ENCODE results near the gene PRR22. TPM values are rescaled to one million over a fixed set of nuclear protein-coding genes. Genes with fewer than 3 reads are reported as not detected.
"Not testable (repeated sequence)": the region's sequence is repeated elsewhere in the genome, so short reads cannot be mapped to it uniquely, and the experiment has no call there.

The PRR22 gene
- total RNA-seq, 4 donors from 2014 or later, result 0.19 to 1.2 (median 1.0) TPM

GRCh38 chr19:5782322-5782721 is 2.2 kb downstream of the PRR22 start:
- intact Hi-C loops (cut with DNase I), result no loop called here
- H3K9me3 ChIP-seq, result no peaks in the 10 kb centered on the region
- no peak overlapping the region for H3K27ac ChIP-seq (replicated peaks in 1 of 4)
- TF ChIP-seq EP300 (IDR thresholded peaks at IDR 0.05) (no peak), CTCF (IDR thresholded peaks at IDR 0.05) (no peak), POLR2A (IDR thresholded peaks at IDR 0.05; ENCODE audit: low read depth) (no peak), POLR2AphosphoS5 (IDR thresholded peaks at IDR 0.05) (no peak)
- DNase-seq (ENCODE audit: extremely low spot score), result no peak
- 82% methylated on average over 7 of the region's 9 CpGs for WGBS
- H3K27me3 ChIP-seq, result no peaks in the 10 kb centered on the region
- H3K4me1 ChIP-seq, result no peaks in the 10 kb centered on the region
- no peak overlapping the region for H3K4me3 ChIP-seq
- peaks cover 32 to 40% (median 37%) of the 10 kb centered on the region in 4 donors for H3K36me3 ChIP-seq

- H3K9me3 ChIP-seq; H3K4me1 ChIP-seq; H3K27ac ChIP-seq (replicated peaks in 1 of 4); H3K27me3 ChIP-seq; DNase-seq (ENCODE audit: extremely low spot score); H3K4me3 ChIP-seq; intact Hi-C loops (cut with DNase I): not testable (repeated sequence)
- H3K36me3 ChIP-seq, result peaks cover 18 to 26% (median 23%) of the 10 kb centered on the region in 4 donors
- WGBS, result 84% methylated on average over 11 of the region's 11 CpGs
These were observed 3.6 kb downstream of the PRR22 start for GRCh38 chr19:5780916-5781315.

GRCh38 chr19:5778402-5778801 is 6.1 kb downstream of the PRR22 start:
- TF ChIP-seq POLR2A (IDR thresholded peaks at IDR 0.05; ENCODE audit: low read depth), result no peak
- no peak for TF ChIP-seq EP300 (IDR thresholded peaks at IDR 0.05)
- TF ChIP-seq CTCF (IDR thresholded peaks at IDR 0.05), result no peak
- no peak for TF ChIP-seq POLR2AphosphoS5 (IDR thresholded peaks at IDR 0.05)
- no peak for DNase-seq (ENCODE audit: extremely low spot score)
- H3K9me3 ChIP-seq, result no peaks in the 10 kb centered on the region
- intact Hi-C loops (cut with DNase I), result no loop called here
- 83% methylated on average over 17 of the region's 17 CpGs for WGBS
- peaks cover 0 to 12% (median 6%) of the 10 kb centered on the region in 4 donors for H3K4me1 ChIP-seq
- H3K27me3 ChIP-seq, result no peaks in the 10 kb centered on the region
- no peak overlapping the region for H3K4me3 ChIP-seq
- H3K36me3 ChIP-seq, result peaks cover 0 to 1% (median 0%) of the 10 kb centered on the region in 4 donors
- H3K27ac ChIP-seq (replicated peaks in 1 of 4), result no peak overlapping the region

- Histone ChIP-seq H3K4me1 (peaks cover 0 to 15% (median 8%) of the 10 kb centered on the region in 4 donors), H3K27ac (replicated peaks in 1 of 4) (no peak overlapping the region), H3K36me3 (no peaks in the 10 kb centered on the region), H3K9me3 (no peaks in the 10 kb centered on the region), H3K4me3 (no peak overlapping the region), H3K27me3 (no peaks in the 10 kb centered on the region)
- intact Hi-C loops (cut with DNase I), result no loop called here
- no peak for DNase-seq (ENCODE audit: extremely low spot score)
- 80% methylated on average over 15 of the region's 17 CpGs for WGBS
- TF ChIP-seq EP300 (IDR thresholded peaks at IDR 0.05), result no peak
- TF ChIP-seq POLR2AphosphoS5 (IDR thresholded peaks at IDR 0.05), result no peak
- TF ChIP-seq CTCF (IDR thresholded peaks at IDR 0.05), result no peak
- TF ChIP-seq POLR2A (IDR thresholded peaks at IDR 0.05; ENCODE audit: low read depth), result no peak
These were observed 8.8 kb downstream of the PRR22 start for GRCh38 chr19:5775668-5776309.

GRCh38 chr19:5774921-5775320 is 9.6 kb downstream of the PRR22 start:
- DNase-seq (ENCODE audit: extremely low spot score), result no peak
- H3K27me3 ChIP-seq, result no peaks in the 10 kb centered on the region
- no peaks in the 10 kb centered on the region for H3K9me3 ChIP-seq
- TF ChIP-seq EP300 (IDR thresholded peaks at IDR 0.05), result no peak
- no peak for TF ChIP-seq POLR2A (IDR thresholded peaks at IDR 0.05; ENCODE audit: low read depth)
- TF ChIP-seq CTCF (IDR thresholded peaks at IDR 0.05), result no peak
- no peak for TF ChIP-seq POLR2AphosphoS5 (IDR thresholded peaks at IDR 0.05)
- H3K27ac ChIP-seq (replicated peaks in 1 of 4), result peak overlapping the region in 1 of 4 donors; percentile 13
- intact Hi-C loops (cut with DNase I), result no loop called here
- H3K4me3 ChIP-seq, result no peak overlapping the region
- no peaks in the 10 kb centered on the region for H3K36me3 ChIP-seq
- H3K4me1 ChIP-seq, result peaks cover 0 to 15% (median 8%) of the 10 kb centered on the region in 4 donors
- WGBS, result 71% methylated on average over 8 of the region's 8 CpGs

Data from esophagus muscularis mucosa (tissue), 4 donors.